Kidney (tissue), 14 donors: Measurements from ENCODE around the gene CACTIN. TPM values are rescaled to one million over a fixed set of nuclear protein-coding genes. Genes with fewer than 3 reads are reported as not detected.
A peak's percentile ranks its signal among the peaks of the same experiment; 100 is the strongest.

Experiments
- DNase-seq, 5 donors: peaks; one replicate each; pipeline ENCODE4 v3.0.0-alpha.2; 2013 to 2020
- FAIRE-seq: peaks from 2 replicates; lab custom pipeline; 2012; peaks lifted over from hg19 to GRCh38; lab: Jason Lieb, UNC
- H3K27ac ChIP-seq, 2 donors: one replicate each; pipeline ENCODE4 v1.7.0; 2013; ENCODE audit warnings: low read depth in 2 of 2, low read length in 2 of 2, inconsistent platforms in 1 of 2
- H3K27me3 ChIP-seq: one replicate; pipeline ENCODE4 v1.7.1; 2013; ENCODE audit warnings: low read length, inconsistent platforms; ENCODE audit not compliant: control insufficient read depth, insufficient read depth
- H3K36me3 ChIP-seq, 3 donors: one replicate each; pipeline versions ENCODE4 v1.7.0 to v1.7.1; 2013; ENCODE audit warnings: low read length in 3 of 3, control low read depth in 1 of 3, inconsistent platforms in 1 of 3; ENCODE audit not compliant: insufficient read depth in 3 of 3, control insufficient read depth in 2 of 3
- H3K4me1 ChIP-seq, 3 donors: one replicate each; pipeline versions ENCODE4 v1.7.0 to v1.7.1; 2013; ENCODE audit warnings: low read length in 3 of 3, inconsistent platforms in 1 of 3, low read depth in 1 of 3; ENCODE audit not compliant: control insufficient read depth in 2 of 3, insufficient read depth in 2 of 3
- H3K4me3 ChIP-seq, 3 donors: one replicate each; pipeline versions ENCODE4 v1.7.0 to v1.8.1; 2013; ENCODE audit warnings: low read length in 3 of 3, control low read depth in 1 of 3, inconsistent platforms in 1 of 3
- H3K9ac ChIP-seq, 3 donors: one replicate each; pipeline versions ENCODE4 v1.7.0 to v1.7.1; 2013; ENCODE audit warnings: low read length in 3 of 3, control low read depth in 1 of 3, inconsistent platforms in 1 of 3
- H3K9me3 ChIP-seq, 3 donors: one replicate each; pipeline versions ENCODE4 v1.7.0 to v1.7.1; 2013; ENCODE audit warnings: low read length in 3 of 3, control low read depth in 1 of 3, inconsistent platforms in 1 of 3; ENCODE audit not compliant: control insufficient read depth in 2 of 3, insufficient read depth in 1 of 3
- CTCF ChIP-seq: IDR thresholded peaks from 3 replicates; pipeline ENCODE4 v1.5.1; 2012; ENCODE audit warnings: mild to moderate bottlenecking, moderate library complexity, borderline replicate concordance; ENCODE audit not compliant: insufficient read depth; ENCODE audit errors: extremely low read depth
- intact Hi-C: fragments of 100-400 bp; cut with DNase I; formaldehyde crosslinking; loops from one replicate; pipeline ENCODE4 v1.11.1; 2022
- polyA plus RNA-seq: library from polyadenylated mRNA; stranded (reverse); fragments of 350-450 nt; fragmentation: Illumina TruSeq; extraction: RNeasy Lipid Tissue Mini Kit (QIAGEN cat#74804); gene quantifications from one replicate; pipeline ENCODE4 v1.2.3, GENCODE V29; 2014; ENCODE audit warnings: low read depth, low replicate concordance; ENCODE audit not compliant: insufficient read depth
- total RNA-seq: library from RNA; stranded (reverse); fragmentation: NEBNext Ultra II Directional; extraction: Animal tissue kit (Norgen Biotek cat#: 25700); gene quantifications from one replicate; pipeline ENCODE4 v1.2.1, GENCODE V29; 2021
- donor health status: control.
- donor health status: control.
- donor health status: control.
- donor health status: control.
- donor health status: control.
- donor health status: DM: yes; HTN: yes; CAD: no.
- donor health status: Normal renal cell carcinoma (clear cell type).

The CACTIN gene
- total and polyA plus RNA-seq, 2 donors from 2014 or later = 11.6 to 23.9 TPM

- peak overlapping the region; percentile 85 to 87 for H3K27ac ChIP-seq
- peaks cover 4 to 30% (median 10%) of the 10 kb centered on the region in 3 donors for H3K4me1 ChIP-seq
- peak overlapping the region in 1 of 3 donors; percentile 52 for H3K4me3 ChIP-seq
- FAIRE-seq (no peak), DNase-seq (no peak)
- H3K9ac ChIP-seq = peak overlapping the region in 1 of 3 donors; percentile 46
- no peak for TF ChIP-seq CTCF
- intact Hi-C loops = no loop called here
- H3K27me3 ChIP-seq = peaks cover 9% of the 10 kb centered on the region
- H3K36me3 ChIP-seq = peaks cover 0 to 2% (median 0%) of the 10 kb centered on the region in 3 donors
- peaks cover 0 to 2% (median 0%) of the 10 kb centered on the region in 3 donors for H3K9me3 ChIP-seq
These were observed 18.4 kb downstream of the CACTIN start for GRCh38 chr19:3608079-3608641.

GRCh38 chr19:3607303-3608078 lies 19.1 kb downstream of the CACTIN start:
- Histone ChIP-seq H3K27me3 (peaks cover 9% of the 10 kb centered on the region), H3K9me3 (peaks cover 0 to 2% (median 0%) of the 10 kb centered on the region in 3 donors), H3K9ac (peak overlapping the region in 1 of 3 donors; percentile 46), H3K36me3 (peaks cover 0 to 2% (median 0%) of the 10 kb centered on the region in 3 donors), H3K4me1 (peaks cover 4 to 33% (median 12%) of the 10 kb centered on the region in 3 donors), H3K27ac (peak overlapping the region; percentile 85 to 87), H3K4me3 (peak overlapping the region; percentile 16 to 52 (median 34))
- FAIRE-seq (no peak), DNase-seq (peak in 2 of 5 donors; percentile 57 to 82)
- TF ChIP-seq CTCF = no peak
- intact Hi-C loops = no loop called here

GRCh38 chr19:3606690-3607289 lies 19.8 kb downstream of the CACTIN start, which contains the start of gene TBXA2R:
TSS of gene TBXA2R (minus strand) at chr19:3606875. CDS start at chr19:3600634, 6,241 bp downstream.
- Histone ChIP-seq H3K9ac (peak within 1 kb of the TSS in 2 of 3 donors; percentile 13 to 53), H3K27me3 (peaks cover 9% of the 10 kb centered on the region), H3K36me3 (peaks cover 0 to 1% (median 0%) of the 10 kb centered on the region in 3 donors), H3K27ac (peak within 1 kb of the TSS; percentile 85 to 87), H3K9me3 (peaks cover 0 to 2% (median 0%) of the 10 kb centered on the region in 3 donors), H3K4me3 (peak within 1 kb of the TSS; percentile 52 to 53 (median 53)), H3K4me1 (peaks cover 4 to 33% (median 12%) of the 10 kb centered on the region in 3 donors)
- no peak for FAIRE-seq
- peak in 4 of 5 donors; percentile 45 to 83 (median 78) for DNase-seq
- no peak for TF ChIP-seq CTCF
- intact Hi-C loops = no loop called here
